Measurements from ENCODE around the gene PHLDB3.
"Not testable (repeated sequence)": the region's sequence is repeated elsewhere in the genome, so short reads cannot be mapped to it uniquely, and the experiment has no call there.

The PHLDB3 gene

DNA sequence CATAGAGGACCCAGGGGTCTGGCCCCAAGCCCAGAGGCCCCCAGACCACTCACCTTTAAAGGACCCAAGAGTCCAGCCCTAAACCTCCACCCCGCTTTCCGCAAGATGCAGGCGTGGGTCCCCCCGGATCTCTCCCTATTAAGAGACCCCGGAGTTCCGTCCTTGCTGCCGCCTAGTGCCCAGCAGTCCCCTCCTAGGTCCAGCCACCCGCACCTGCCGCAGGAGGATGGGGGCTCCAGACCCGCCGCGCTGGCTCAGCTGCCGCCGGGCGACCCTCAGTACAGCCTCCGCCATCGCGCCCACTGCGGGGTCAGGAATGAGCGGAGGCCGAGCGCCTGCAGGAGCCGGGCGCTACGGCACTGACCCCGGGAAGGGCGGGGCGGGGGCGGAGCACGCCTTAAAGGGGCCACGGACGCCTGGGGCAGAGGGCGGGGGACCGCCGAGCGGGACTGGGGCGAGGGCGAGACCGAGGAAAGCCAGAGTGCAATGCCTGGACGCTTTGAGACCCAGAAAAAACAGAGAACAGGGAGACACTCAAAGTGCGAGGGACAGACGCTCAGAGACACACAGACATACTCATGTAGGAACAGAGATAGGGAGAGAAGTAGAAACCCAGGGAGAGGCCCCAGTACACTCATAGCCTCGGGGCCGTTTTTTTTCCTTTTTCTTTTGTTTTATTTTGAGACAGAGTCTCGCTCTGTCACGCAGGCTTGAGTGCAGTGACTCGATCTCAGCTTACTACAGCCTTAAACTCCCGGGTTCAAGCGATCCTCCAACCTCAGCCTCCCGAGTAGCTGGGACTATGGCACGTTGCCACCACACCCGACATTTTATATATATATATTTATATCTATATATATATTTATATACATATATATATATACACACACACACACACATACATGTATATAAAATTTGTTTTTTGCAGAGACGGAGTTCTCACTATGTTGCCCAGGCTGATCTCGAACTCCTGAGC is 22.6 kb upstream of the PHLDB3 start, which contains the start of gene ETHE1:
TSS of gene ETHE1 (minus strand) at position 318 of the 976 bp plus-strand sequence. CDS start at position 294, 24 bp downstream.
- DNase-seq = peak; percentile 77

DNA sequence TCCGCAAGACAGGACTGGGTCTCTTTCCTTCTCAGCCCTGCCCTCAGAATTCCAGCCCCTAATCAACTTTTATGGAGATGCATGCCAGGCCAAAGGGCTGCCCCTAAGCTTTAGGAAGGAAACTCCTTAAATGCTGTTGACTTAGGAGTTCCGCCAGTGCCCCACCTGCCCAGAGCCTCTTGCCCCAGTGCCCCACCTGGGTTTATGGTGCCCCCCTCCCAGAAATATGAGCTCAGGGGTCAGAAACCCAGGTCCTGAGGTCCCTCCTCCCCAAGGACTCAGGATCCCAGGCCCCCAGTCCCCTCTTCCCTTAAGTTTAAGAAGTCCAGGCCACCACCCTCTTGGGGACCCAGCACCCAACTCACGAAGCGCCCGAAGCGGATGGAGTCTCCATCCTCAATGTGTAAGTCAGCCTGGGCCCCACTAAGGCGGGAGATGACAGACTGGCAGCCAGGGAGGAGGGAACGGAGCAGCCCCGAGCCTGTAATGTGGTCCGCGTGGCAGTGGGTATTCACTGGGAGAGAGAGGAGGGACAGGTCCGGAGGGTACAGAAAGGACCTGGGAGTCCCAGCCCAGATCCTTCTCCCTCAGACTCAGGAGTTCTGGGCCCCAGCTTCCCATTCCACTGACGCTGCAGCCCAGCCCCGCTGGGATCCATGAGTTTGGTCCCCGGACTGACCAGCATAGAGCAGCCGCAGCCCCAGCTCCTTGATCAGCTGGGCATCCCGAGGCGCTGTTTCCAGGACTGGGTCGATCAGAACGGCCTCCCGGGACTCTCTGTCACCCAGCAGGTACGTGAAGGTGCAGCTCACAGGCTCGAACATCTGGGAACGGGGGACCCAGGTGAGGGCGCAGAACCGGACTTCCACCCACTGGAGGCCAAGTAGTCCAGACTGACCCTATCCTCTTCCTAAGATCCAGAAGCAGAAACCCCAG is 21.6 kb upstream of the PHLDB3 start:
- no peak for DNase-seq

DNA sequence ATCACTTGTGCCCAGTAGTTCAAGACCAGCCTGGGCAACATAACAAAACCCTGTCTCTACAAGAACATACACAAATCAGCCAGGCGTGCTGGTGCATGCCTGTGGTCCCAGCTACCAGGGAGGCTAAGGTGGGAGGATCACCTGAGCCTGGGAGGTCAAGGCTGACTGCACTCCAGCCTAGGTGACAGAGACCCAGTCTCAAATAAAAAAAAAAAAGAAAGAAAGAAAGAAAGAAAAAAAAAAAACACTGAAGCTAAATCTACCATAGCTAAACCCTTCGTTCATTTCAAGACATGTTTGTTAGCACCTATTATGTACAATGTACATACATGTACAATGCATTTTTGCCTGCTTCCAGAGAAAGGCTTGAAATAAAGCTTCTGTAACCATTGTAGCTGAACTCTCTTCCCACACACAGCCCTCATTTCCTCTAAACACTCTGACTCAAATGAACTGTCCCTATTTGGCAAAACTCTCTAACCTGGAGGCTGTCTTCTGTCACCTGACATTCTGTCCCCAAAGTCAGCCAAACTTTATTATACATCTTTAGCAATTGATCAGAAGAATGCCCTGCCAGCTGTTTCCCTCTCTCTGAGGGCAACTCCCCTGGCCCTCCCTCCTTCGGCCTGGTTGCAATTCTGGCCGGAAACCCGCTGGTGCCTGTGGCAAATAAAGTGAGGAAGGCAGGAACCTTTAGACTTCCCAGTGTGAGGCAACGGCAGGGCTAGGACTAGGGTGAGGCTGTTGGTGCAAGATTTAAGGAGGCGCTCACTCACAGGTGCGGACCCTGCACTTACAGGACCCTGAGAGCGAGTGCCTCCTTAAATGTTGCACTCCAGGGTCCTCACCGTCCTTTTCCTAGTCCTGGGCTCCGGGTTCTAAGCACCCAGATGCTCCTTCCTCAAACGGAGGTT is 20.6 kb upstream of the PHLDB3 start:
- no peak for DNase-seq

DNA sequence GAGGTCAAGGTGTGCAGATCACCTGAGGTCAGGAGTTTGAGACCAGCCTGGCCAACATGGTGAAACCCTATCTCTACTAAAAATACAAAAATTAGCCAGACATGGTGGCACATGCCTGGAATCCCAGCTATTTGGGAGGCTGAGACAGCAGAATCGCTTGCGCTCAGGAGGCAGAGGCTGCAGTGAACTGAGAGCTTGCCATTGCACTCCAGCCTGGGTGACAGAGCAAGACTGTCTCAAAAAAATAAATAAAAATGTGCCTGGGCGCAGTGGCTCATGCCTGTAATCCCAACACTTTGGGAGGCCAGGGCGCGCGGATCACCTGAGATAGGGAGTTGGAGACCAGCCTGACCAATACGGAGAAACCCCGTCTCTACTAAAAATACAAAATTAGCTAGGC is 19.1 kb upstream of the PHLDB3 start:
- not testable (repeated sequence) for DNase-seq

DNA sequence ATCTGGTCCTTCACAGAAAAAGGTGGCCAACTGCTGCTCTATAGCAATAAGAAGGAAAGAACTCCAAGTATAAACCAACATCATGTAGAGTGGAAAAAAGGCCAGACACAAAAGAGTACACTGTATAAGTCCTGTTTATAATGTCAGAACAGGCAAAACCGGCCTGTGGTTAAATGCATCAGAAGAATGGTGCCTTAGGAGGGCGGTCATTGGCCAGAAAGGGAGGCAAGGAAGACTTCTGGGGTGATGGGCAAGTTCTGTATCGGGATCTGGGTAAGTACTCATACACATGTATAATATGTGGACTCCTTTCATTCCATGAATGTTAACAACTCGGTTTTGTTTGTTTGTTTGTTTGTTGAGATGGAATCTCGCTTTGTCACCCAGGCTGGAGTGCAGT is 18.4 kb upstream of the PHLDB3 start:
- DNase-seq = no peak

DNA sequence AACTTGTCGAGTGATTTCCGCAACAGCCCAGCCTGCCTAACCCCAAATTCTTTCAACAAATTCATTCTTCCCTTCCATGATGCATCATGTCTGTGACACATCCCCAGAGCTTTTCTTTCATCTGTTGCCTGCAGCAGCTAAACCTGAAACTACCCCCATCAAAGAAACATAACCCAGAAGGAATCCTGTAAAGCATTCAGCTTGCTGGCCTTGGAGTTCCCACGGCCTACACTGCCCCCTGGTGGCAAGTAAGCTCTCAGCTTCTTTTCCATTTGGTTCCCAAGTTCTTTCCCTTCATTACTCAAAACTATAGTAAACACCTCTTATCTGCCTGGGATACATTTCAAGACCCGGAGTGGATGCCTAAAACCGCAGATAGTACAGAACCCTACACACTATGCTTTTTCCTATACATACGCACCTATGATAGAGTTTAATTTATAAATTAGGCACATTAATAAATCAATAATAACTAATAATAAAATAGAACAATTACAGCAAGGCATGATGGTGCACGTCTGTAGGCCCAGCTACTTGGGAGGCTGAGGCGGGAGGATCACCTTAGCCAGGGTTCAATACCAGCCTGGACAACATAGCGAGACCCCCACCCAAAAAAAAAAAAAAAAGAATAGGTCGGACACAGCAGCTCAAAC is 15.0 kb upstream of the PHLDB3 start:
- peak; percentile 71 for DNase-seq

DNA sequence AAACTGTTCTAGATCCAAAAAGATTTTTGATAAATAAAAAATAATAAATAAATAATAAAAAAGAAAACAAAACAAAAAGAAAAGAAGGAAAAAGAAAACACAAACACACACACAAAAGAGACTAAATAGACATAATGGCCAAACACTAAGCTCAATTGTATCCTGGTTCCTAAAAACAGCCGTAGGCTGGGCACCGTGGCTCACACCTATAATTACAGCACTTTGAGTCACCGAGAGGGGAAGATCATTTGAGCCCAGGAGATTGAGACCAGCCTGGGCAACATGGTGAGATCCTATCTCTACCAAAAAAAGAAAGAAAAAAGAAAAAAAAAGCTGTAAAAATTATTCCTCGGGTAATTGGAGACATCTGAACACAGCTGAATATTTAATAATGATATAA is 13.5 kb upstream of the PHLDB3 start:
- DNase-seq = no peak

DNA sequence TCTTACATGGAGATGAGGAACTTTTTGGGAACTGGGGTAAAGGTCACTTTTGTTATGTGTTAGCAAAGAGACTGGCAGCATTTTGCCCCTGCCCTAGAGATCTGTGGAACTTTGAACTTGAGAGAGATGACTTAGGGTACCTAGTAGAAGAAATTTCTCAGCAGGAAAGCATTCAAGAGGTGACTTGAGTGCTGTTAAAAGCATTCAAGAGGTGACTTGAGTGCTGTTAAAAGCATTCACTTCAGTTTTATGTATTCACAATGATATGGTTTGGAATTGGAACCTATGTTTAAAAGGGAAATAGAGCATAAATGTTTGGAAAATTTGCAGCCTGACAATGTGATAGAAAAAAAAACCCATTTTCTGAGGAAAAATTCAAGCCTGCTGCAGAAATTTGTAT is 7.9 kb upstream of the PHLDB3 start:
- not testable (repeated sequence) for DNase-seq

DNA sequence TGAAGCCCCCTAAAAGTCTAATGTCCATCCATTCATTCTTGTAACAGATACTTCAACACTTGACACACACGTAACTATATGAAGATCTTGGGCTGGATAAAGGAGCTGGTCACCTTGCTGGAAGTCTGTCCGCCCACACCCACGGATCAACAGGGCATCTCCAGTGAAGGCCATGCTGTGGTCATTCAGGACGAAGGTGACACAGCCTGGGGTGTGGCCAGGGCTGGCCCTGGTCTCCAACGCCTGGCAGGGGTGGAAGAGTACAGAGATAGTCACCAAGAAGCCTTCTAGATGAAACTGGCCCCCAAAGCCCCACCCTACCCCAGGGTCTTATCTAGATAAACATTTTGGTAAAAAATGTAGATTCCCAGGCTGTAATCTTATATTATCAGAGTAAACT is 6.8 kb upstream of the PHLDB3 start:
- DNase-seq = no peak

DNA sequence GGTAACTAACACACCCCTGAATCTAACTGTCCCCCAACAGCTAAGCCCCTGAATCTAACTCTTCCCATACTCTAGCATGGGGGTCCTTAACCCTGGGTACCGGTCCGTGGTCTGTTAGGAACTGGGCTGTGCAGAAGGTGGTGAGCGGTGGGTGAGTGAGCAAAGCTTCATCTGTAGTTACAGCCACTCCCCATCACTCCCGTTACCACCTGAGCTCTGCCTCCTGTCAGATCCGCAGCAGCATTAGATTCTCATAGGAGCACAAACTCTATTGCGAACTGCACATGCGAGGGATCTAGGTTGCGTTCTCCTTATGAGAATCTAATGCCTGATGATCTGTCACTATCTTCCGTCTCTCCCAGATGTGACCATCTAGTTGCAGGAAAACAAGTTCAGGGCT is 6.2 kb upstream of the PHLDB3 start:
- no peak for DNase-seq

DNA sequence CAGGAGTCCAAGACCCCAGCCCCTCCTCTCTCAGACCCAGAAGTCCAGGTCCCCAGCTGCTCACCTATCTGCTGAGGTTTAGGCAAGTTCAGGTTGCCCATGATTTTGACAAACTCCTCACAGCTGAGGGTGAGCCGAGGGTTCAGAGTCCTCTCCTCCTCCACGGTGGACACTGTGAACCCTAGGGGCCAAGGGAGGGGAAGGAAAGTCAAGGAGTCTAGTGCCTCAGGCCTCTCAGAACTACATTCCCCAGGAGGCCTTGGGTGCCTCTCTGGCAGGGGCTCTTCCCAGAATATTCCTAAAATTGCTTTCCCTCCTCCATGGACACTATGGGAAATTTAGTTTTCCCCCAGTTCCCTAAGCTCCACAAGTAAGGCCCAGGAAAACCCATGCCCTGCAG is 3.3 kb upstream of the PHLDB3 start:
- no peak for DNase-seq

DNA sequence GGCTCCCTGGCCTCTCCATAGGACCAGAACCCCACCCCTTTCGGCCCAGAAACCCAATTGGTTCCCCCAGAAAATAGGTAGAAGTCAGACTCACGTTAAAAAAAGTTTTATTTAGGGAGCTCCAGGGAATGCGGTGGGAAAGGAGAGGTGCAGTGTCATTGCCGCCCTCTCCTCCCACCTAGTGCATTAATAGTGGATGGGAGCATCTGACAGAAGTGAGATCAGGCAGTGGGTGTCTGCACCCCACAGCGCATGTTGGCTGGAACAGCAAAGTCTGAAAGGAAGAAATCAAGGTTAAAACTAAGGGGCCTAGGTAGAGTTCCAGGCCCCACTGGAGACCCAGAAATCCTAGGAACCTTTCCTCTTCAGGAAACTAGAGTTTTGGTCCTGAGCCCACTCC is 2.1 kb upstream of the PHLDB3 start:
- no peak for DNase-seq

DNA sequence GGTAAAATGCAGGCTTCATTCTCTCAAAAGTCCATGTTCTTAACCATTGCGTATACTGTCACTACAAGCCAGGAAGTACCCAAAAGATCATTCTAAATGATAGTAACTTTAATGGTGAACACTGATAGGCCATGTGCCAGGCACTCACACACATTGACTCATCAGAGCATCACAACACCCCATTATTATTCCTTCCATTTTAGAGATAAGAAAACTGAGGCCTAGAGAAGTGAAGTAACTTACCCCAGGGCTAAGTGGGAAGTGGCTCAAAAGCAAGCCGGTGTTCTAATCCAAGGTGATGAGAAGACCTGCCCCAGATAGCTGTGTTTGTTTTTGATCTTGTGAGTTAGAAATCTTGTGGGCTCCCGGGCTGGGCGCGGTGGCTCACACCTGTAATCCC is 1.4 kb upstream of the PHLDB3 start:
- no peak for DNase-seq

DNA sequence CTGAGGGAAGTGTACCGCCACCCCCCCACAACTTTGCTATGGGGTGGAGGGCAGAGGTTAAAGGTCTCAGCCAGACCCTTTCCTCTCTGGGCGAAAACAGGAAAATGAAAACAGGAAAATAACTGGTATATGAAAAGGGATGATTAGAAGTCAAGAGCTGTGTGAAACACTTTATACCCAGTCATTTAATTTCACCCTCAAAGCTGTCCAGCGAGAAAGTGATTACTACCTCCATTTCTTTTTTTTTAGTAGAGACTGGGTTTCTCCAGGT is 575 bp upstream of the PHLDB3 start:
- DNase-seq = no peak

DNA sequence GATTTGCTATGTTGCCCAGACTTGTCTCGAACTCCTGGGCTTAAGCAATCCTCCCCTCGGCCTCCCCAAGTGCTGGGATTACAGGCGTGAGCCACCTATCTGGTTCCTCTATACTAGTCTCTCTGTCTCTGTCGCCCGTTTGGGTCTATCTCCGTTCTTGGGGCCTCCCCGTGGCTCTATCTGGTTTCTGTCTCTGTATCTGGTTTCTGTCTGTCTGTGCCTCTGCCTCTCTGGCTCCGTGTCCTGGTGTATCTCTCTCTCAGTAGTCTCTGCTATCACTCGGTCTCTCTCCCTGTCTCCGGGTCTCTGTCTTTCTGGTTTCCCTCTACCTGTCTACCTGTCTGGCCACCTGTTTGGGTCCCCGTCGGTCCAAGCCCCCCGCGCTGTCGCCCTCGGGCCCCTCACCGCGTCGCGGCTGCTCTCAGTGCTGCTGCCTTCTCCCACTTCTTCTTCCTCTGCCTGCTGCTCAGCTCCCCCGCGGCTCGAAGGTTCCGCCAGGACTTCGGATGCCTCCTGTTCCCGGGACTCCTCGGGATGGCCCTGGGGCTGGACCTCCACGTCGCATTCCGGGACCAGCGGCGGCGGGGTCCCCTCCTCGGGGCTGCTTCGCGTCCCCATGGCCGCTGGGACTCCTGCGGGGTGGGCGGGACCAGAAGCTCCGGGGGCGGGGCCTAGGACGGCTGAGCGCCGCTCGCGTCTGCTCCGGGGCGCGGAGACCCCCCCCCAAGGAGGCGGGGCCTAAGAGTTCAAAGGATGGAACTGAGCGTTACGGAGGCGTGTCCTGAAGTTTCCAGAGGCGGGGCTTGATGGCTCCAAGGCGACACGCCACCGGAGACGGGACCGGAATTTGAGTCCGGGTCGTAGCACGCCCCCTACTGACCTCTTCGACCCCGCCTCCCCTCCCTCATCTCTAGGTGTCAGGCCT is 783 bp downstream of the PHLDB3 start:
- DNase-seq = peak; percentile 94

DNA sequence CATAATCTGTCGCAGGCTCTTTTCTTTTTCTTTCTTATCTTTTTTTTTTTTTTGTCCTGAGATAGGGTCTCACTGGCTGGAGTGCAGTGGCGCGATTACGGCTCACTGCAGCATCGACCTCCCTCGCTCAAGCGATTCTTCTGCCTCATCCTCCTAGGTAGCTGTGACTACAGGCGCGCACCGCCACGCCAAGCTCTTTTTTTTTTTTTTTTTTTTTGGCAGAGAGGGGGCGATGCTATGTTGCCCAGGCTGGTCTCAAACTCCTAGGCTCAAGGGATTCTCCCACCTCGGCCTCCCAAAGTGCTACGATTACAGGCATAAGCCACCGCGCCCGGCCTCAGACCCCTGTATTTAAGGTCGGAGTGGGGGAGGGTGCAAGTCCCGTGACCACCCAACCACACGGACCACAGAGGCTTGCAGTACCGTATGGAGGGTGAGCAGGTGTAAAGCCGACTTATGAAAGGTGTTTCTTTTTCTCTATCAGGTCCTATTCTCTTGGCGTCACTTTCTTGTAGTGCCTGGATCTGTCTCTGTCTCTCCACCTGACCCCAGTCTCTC is 2.0 kb downstream of the PHLDB3 start:
- no peak for DNase-seq

DNA sequence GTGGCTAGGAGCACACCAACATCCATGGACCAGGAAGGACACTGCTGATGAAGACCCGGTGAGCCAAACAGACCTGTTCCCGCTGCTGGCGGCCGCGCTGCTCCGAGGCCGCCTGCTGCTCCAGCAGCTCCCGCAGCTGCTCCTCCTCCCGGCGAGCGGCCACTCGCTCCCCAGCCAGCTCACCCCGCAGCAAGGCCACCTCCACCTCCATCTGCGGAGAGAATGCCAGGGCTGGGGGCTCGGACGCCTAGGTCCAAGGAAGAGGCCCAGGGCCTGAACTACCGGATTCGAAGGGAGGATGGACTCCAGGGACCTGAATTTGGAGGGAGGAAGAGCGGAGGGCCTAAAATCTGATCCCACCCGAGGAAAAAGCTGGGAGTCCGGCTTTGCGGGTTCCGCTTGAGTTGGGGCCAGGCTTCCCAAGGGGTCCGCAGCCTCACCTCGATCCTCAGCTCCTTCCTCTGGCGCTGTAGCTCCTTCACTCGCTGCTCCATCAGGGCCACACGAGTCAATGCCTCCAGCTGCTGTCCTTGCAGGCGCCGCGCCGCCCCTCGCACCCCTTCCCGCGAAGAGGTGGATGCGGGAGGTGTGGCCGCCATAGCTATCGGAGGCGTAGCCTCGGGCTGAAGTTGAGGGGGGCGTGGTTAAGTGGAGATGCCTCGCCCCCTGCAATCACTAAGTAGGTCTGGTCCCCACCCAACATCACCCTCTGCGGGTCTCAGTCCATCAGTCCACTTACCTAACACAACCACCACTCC is 2.7 kb downstream of the PHLDB3 start:
- no peak for DNase-seq

DNA sequence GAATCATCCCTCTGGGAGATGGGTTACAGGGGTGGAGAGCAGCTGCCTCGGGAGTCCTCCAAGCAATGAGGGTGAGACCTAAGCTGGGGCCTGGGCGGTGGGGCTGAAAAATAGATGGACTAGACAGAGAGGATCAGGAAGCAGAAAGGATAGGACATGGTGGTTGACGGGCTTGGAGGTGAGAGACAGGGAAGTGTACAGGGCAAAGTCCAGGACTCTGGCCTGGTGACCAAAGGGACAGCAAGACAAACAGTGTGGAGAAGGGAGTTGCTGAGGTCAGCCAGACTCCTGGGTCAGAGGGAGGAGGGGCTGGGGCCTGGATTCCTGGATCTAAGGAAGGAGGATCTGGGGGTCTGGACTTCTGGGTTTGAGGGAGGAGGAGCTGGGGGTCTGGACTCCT is 5.5 kb downstream of the PHLDB3 start:
- no peak for DNase-seq

DNA sequence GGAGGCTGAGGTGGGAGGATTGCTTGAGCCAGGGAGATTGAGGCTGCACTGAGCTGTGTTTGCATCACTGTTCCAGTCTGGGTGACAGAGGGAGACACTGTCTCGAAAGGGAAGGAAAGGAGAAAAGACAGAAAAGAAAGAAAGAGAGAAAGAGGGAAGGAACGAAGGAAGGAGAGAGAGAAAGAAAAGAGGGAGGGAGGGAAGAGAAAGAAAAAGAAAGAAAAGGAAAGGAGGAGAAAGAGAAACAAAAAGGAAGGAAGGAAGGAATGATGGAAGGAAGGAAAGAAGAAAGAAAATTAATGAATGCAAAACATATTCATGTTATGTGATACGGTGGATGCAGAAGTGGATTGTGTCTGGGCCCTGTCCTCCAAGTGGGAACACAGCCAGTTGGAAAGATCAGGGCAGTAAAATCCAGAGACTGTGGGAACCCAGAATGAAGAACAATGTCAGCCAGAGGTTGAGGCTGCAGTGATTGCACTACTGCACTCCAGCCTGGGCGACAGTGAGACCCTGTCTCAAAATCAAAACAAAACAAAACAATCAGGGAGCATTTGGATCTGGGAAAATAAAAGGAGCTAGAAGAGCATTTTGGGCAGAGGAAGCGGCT is 6.2 kb downstream of the PHLDB3 start:
- no peak for DNase-seq

DNA sequence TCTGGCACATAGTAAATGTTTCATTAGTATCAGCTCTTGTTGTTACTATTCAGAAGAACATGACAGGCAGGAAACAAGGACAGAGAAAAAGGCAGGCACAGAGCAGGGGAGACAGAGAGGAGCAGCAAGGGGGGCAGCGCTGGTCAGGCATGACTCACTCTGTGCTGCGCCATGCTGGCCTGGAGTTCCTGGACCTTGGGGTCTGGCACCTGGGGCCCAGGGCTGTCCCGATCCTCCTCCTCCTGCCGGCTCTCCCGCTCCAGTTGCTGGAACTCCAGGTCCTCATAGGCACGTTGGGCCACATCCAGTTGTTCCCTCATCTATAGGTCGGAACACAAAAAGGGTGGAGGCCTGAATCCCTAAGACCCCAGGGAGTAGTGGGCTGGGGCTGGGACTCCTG is 7.6 kb downstream of the PHLDB3 start:
- no peak for DNase-seq

Measured in RPMI8226 (cell line).